Astrocyte (in vitro differentiated cells and primary cell): ENCODE data around the gene KIRREL3.

ENCODE experiments used
- CTCF ChIP-seq: IDR thresholded peaks from 2 replicates; pipeline ENCODE4 v1.5.1; 2011; ENCODE audit warnings: low read depth, mild to moderate bottlenecking, inconsistent platforms, low read length, moderate library complexity; ENCODE audit not compliant: insufficient read depth
- EZH2 ChIP-seq: IDR thresholded peaks from 2 replicates; pipeline ENCODE4 v1.6.1; 2012; ENCODE audit warnings: mild to moderate bottlenecking, low read length, inconsistent platforms; ENCODE audit not compliant: insufficient read depth

- TF ChIP-seq CTCF (no peak), EZH2 (no peak)
Measured at GRCh38 chr11:126496576-126497337, 503.8 kb downstream of the KIRREL3 start.
